ENCODE results near the gene C3AR1. TPM values are rescaled to one million over a fixed set of nuclear protein-coding genes. Genes with fewer than 3 reads are reported as not detected.

The C3AR1 gene
- total and polyA plus RNA-seq, 2 donors (not counting 3 experiments of a cell fraction or from before 2014, with no cell fraction given): 0.22 to 0.70 TPM

- no peak overlapping the region for H2AFZ ChIP-seq (ENCODE audit: low read depth, low read length)
- no peak overlapping the region for H3K27ac ChIP-seq (ENCODE audit: insufficient read depth, low read depth, low read length)
- TF ChIP-seq POLR2A (IDR thresholded peaks at IDR 0.05; ENCODE audit: low read depth, low read length): no peak
- no peak for TF ChIP-seq EZH2 (IDR thresholded peaks at IDR 0.05; ENCODE audit: borderline replicate concordance, low read depth, low read length, severe bottlenecking)
- no peak for TF ChIP-seq FOS (IDR thresholded peaks at IDR 0.05; ENCODE audit: borderline replicate concordance, insufficient read depth, low read length)
- TF ChIP-seq MYC (IDR thresholded peaks at IDR 0.05; ENCODE audit: low read depth, low read length): no peak
- TF ChIP-seq CTCF (IDR thresholded peaks at IDR 0.05; ENCODE audit: extremely low read depth in 1 of 2, insufficient read depth in 1 of 2, low read depth in 1 of 2, low read length in 2 of 2): no peak
- TF ChIP-seq GATA2 (IDR thresholded peaks at IDR 0.05; ENCODE audit: insufficient read depth, insufficient read length, low read depth, low read length): no peak
- no peak for TF ChIP-seq POLR2AphosphoS5 (IDR thresholded peaks at IDR 0.05; ENCODE audit: insufficient read depth, low read depth, low read length)
- TF ChIP-seq JUN (IDR thresholded peaks at IDR 0.05; ENCODE audit: borderline replicate concordance, insufficient read depth, insufficient read length, low read depth): no peak
- TF ChIP-seq MAX (IDR thresholded peaks at IDR 0.05; ENCODE audit: insufficient read depth, insufficient read length): no peak
- DNase-seq (ENCODE audit: low read depth, low spot score) (no peak), FAIRE-seq (no peak)
- H3K27me3 ChIP-seq (ENCODE audit: control insufficient read depth in 2 of 2, insufficient read depth in 2 of 2, low read length in 2 of 2): no peaks in the 10 kb centered on the region
- H3K4me3 ChIP-seq (replicated peaks in 1 of 3; ENCODE audit: insufficient read depth in 1 of 3, low read depth in 1 of 3, low read length in 3 of 3): no peak overlapping the region
- no peaks in the 10 kb centered on the region for H3K9me1 ChIP-seq (replicated peaks; ENCODE audit: control insufficient read depth, extremely low read depth, insufficient read depth, low read length)
- ChIA-PET CTCF (interaction anchor here (4.1 kb wide), 1 partner anchor 25 kb away, joined by 18 read pairs; no protein-coding TSS in a partner anchor), POLR2A (no interaction called here)
- dilution Hi-C loops (cut with MboI; ENCODE audit: extremely low pct_ligation_motif_present, low sequenced_read_pairs): no loop called here
- no peak overlapping the region for H3K9ac ChIP-seq (replicated peaks; ENCODE audit: extremely low read depth, insufficient read depth, low read length)
- no peaks in the 10 kb centered on the region for H3K9me3 ChIP-seq (replicated peaks; ENCODE audit: control insufficient read depth, insufficient read depth, low read length)
- H4K20me1 ChIP-seq (replicated peaks; ENCODE audit: control insufficient read depth, extremely low read depth, insufficient read depth, low read length): no peaks in the 10 kb centered on the region
- H3K79me2 ChIP-seq (ENCODE audit: control insufficient read depth, insufficient read depth, low read length): no peaks in the 10 kb centered on the region
- no peaks in the 10 kb centered on the region for H3K4me1 ChIP-seq (ENCODE audit: control insufficient read depth, extremely low read depth, insufficient read depth, low read length)
- BruUV-seq (replicated peaks): no TSS peak
- intact Hi-C loops (cut with micrococcal nuclease): no loop called here
- H3K36me3 ChIP-seq (ENCODE audit: control insufficient read depth in 2 of 2, extremely low read depth in 1 of 2, insufficient read depth in 2 of 2, low read length in 2 of 2): peaks cover 2 to 13% of the 10 kb centered on the region in 2 experiments
- no peak overlapping the region for H3K4me2 ChIP-seq (ENCODE audit: insufficient read depth, low read length)
Measured at GRCh38 chr12:8052679-8053078, 13.5 kb downstream of the C3AR1 start.

Measured in endothelial cell of umbilical vein (primary cell).